WTC11 (cell line): Measurements from ENCODE around the gene PGGT1B.

Experiments used
- CREM ChIP-seq: sonication (generic); formaldehyde crosslinking; IDR thresholded peaks from 2 replicates; pipeline ENCODE4 v1.8.1; 2022; ENCODE audit warnings: mild to moderate bottlenecking, missing genetic modification reagents, moderate library complexity
- ELF4 ChIP-seq: sonication (generic); formaldehyde crosslinking; IDR thresholded peaks from 2 replicates; pipeline ENCODE4 v1.8.1; 2022; ENCODE audit warnings: low read depth, mild to moderate bottlenecking, moderate library complexity, missing genetic modification reagents
- GABPB1 ChIP-seq: sonication (generic); formaldehyde crosslinking; IDR thresholded peaks from 2 replicates; pipeline ENCODE4 v1.8.1; 2023; ENCODE audit warnings: mild to moderate bottlenecking, missing genetic modification reagents
- KAT7 ChIP-seq: sonication (generic); formaldehyde crosslinking; IDR thresholded peaks from 2 replicates; pipeline ENCODE4 v1.8.1; 2023; ENCODE audit warnings: missing genetic modification reagents, mild to moderate bottlenecking, borderline replicate concordance
- NFE2L1 ChIP-seq: sonication (generic); formaldehyde crosslinking; IDR thresholded peaks from 2 replicates; pipeline ENCODE4 v1.8.1; 2023; ENCODE audit warnings: missing genetic modification reagents
- NR2C2 ChIP-seq: sonication (generic); formaldehyde crosslinking; IDR thresholded peaks from 2 replicates; pipeline ENCODE4 v1.8.0; 2022; ENCODE audit warnings: mild to moderate bottlenecking, missing genetic modification reagents
- TEAD1 ChIP-seq: sonication (generic); formaldehyde crosslinking; IDR thresholded peaks from 2 replicates; pipeline ENCODE4 v1.8.0; 2022; ENCODE audit warnings: mild to moderate bottlenecking, missing genetic modification reagents
- TF ChIP-seq, protein P1 (sequence below): fragments of 200-600 bp; IDR thresholded peaks from 2 replicates; pipeline ENCODE4 v1.8.0; 2022; ENCODE audit warnings: antibody characterized with exemption
- TF ChIP-seq, protein P2 (sequence below): sonication (generic); formaldehyde crosslinking; IDR thresholded peaks from 2 replicates; pipeline ENCODE4 v1.8.0; 2022; ENCODE audit warnings: mild to moderate bottlenecking, missing genetic modification reagents
- TF ChIP-seq, protein P3 (sequence below): sonication (generic); formaldehyde crosslinking; IDR thresholded peaks from 2 replicates; pipeline ENCODE4 v1.8.1; 2022; ENCODE audit warnings: low read depth, missing genetic modification reagents, borderline replicate concordance
- TF ChIP-seq, protein P4 (sequence below): sonication (generic); formaldehyde crosslinking; IDR thresholded peaks from 2 replicates; pipeline ENCODE4 v1.8.0; 2022; ENCODE audit warnings: mild to moderate bottlenecking, missing genetic modification reagents
- TF ChIP-seq, protein P5 (sequence below): sonication (generic); formaldehyde crosslinking; IDR thresholded peaks from 2 replicates; pipeline ENCODE4 v1.8.0; 2022; ENCODE audit warnings: missing genetic modification reagents

DNA sequence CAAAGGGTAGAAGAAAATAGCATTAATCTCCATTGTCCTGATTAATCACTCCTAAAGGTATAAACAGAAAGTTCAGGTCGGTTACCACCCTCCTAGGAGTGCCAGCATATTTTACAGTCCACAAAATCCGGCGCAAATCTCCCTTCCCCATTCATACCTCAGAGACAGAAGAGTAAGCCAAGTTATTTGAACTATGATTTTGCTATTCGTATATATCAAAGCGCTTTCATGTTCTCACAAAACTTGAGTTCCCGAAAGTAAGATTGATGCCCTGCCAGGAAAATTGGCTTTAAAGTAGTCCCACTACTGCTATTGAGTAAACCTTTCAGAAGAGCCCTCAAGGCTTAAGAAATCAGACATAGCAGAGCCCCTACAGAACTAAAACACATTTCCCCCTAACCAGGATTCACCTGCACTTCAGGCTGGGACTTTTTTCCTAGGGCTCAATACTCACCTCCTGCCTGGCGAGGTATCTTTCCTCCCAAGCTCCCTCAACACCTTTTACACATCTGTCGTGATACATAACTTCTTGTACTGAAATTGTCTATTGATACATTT is 71.1 kb downstream of the PGGT1B start:
- TF ChIP-seq TEAD1 (CRISPR knock-in tag) (no peak), NFE2L1 (CRISPR knock-in tag) (no peak), ELF4 (CRISPR knock-in tag) (no peak), NR2C2 (no peak), CREM (CRISPR knock-in tag) (no peak), GABPB1 (no peak), KAT7 (no peak)
- TF ChIP-seq, protein P1, sequence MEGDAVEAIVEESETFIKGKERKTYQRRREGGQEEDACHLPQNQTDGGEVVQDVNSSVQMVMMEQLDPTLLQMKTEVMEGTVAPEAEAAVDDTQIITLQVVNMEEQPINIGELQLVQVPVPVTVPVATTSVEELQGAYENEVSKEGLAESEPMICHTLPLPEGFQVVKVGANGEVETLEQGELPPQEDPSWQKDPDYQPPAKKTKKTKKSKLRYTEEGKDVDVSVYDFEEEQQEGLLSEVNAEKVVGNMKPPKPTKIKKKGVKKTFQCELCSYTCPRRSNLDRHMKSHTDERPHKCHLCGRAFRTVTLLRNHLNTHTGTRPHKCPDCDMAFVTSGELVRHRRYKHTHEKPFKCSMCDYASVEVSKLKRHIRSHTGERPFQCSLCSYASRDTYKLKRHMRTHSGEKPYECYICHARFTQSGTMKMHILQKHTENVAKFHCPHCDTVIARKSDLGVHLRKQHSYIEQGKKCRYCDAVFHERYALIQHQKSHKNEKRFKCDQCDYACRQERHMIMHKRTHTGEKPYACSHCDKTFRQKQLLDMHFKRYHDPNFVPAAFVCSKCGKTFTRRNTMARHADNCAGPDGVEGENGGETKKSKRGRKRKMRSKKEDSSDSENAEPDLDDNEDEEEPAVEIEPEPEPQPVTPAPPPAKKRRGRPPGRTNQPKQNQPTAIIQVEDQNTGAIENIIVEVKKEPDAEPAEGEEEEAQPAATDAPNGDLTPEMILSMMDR: no peak
- TF ChIP-seq, protein P2, sequence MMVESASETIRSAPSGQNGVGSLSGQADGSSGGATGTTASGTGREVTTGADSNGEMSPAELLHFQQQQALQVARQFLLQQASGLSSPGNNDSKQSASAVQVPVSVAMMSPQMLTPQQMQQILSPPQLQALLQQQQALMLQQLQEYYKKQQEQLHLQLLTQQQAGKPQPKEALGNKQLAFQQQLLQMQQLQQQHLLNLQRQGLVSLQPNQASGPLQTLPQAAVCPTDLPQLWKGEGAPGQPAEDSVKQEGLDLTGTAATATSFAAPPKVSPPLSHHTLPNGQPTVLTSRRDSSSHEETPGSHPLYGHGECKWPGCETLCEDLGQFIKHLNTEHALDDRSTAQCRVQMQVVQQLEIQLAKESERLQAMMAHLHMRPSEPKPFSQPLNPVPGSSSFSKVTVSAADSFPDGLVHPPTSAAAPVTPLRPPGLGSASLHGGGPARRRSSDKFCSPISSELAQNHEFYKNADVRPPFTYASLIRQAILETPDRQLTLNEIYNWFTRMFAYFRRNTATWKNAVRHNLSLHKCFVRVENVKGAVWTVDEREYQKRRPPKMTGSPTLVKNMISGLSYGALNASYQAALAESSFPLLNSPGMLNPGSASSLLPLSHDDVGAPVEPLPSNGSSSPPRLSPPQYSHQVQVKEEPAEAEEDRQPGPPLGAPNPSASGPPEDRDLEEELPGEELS: no peak
- TF ChIP-seq, protein P3, sequence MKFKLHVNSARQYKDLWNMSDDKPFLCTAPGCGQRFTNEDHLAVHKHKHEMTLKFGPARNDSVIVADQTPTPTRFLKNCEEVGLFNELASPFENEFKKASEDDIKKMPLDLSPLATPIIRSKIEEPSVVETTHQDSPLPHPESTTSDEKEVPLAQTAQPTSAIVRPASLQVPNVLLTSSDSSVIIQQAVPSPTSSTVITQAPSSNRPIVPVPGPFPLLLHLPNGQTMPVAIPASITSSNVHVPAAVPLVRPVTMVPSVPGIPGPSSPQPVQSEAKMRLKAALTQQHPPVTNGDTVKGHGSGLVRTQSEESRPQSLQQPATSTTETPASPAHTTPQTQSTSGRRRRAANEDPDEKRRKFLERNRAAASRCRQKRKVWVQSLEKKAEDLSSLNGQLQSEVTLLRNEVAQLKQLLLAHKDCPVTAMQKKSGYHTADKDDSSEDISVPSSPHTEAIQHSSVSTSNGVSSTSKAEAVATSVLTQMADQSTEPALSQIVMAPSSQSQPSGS (CRISPR knock-in tag): no peak
- TF ChIP-seq, protein P4, sequence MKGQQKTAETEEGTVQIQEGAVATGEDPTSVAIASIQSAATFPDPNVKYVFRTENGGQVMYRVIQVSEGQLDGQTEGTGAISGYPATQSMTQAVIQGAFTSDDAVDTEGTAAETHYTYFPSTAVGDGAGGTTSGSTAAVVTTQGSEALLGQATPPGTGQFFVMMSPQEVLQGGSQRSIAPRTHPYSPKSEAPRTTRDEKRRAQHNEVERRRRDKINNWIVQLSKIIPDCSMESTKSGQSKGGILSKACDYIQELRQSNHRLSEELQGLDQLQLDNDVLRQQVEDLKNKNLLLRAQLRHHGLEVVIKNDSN (CRISPR knock-in tag): no peak
- TF ChIP-seq, protein P5, sequence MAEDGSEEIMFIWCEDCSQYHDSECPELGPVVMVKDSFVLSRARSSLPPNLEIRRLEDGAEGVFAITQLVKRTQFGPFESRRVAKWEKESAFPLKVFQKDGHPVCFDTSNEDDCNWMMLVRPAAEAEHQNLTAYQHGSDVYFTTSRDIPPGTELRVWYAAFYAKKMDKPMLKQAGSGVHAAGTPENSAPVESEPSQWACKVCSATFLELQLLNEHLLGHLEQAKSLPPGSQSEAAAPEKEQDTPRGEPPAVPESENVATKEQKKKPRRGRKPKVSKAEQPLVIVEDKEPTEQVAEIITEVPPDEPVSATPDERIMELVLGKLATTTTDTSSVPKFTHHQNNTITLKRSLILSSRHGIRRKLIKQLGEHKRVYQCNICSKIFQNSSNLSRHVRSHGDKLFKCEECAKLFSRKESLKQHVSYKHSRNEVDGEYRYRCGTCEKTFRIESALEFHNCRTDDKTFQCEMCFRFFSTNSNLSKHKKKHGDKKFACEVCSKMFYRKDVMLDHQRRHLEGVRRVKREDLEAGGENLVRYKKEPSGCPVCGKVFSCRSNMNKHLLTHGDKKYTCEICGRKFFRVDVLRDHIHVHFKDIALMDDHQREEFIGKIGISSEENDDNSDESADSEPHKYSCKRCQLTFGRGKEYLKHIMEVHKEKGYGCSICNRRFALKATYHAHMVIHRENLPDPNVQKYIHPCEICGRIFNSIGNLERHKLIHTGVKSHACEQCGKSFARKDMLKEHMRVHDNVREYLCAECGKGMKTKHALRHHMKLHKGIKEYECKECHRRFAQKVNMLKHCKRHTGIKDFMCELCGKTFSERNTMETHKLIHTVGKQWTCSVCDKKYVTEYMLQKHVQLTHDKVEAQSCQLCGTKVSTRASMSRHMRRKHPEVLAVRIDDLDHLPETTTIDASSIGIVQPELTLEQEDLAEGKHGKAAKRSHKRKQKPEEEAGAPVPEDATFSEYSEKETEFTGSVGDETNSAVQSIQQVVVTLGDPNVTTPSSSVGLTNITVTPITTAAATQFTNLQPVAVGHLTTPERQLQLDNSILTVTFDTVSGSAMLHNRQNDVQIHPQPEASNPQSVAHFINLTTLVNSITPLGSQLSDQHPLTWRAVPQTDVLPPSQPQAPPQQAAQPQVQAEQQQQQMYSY (CRISPR knock-in tag): no peak
